Osteoblast (primary cell): ENCODE results near the gene PKHD1. TPM values are rescaled to one million over a fixed set of nuclear protein-coding genes. Genes with fewer than 3 reads are reported as not detected.

ENCODE experiments used
- DNase-seq: peaks from one replicate; pipeline ENCODE4 v3.0.0; 2011; ENCODE audit warnings: low spot score, mixed read lengths; ENCODE audit not compliant: insufficient read length; ENCODE audit errors: missing footprints
- H2AFZ ChIP-seq: 2 replicates; pipeline ENCODE4 v1.6.0; 2011; ENCODE audit warnings: mild to moderate bottlenecking, low read length
- H3K27ac ChIP-seq: 2 replicates; pipeline ENCODE4 v1.5.1; 2011; ENCODE audit warnings: mild to moderate bottlenecking, low read depth, low read length, moderate library complexity
- H3K27me3 ChIP-seq: 2 replicates; pipeline ENCODE4 v1.6.0; 2012; ENCODE audit warnings: mild to moderate bottlenecking, control low read depth, inconsistent platforms, low read length, moderate library complexity; ENCODE audit not compliant: insufficient read depth
- H3K36me3 ChIP-seq: 2 replicates; pipeline ENCODE4 v1.5.1; 2011; ENCODE audit warnings: mild to moderate bottlenecking, low read length, control low read depth, moderate library complexity; ENCODE audit not compliant: insufficient read depth
- H3K4me1 ChIP-seq: 2 replicates; pipeline ENCODE4 v1.5.1; 2011; ENCODE audit warnings: mild to moderate bottlenecking, low read length, control low read depth, moderate library complexity; ENCODE audit not compliant: insufficient read depth
- H3K4me2 ChIP-seq: 2 replicates; pipeline ENCODE4 v1.6.0; 2011; ENCODE audit warnings: mild to moderate bottlenecking, low read length; ENCODE audit not compliant: insufficient read depth
- H3K4me3 ChIP-seq: fragments of 200-600 bp; sonication (generic); 3 replicates; pipeline ENCODE4 v1.5.1; 2012; ENCODE audit warnings: mild to moderate bottlenecking, low read length, inconsistent platforms; ENCODE audit not compliant: insufficient read depth
- H3K79me2 ChIP-seq: 2 replicates; pipeline ENCODE4 v1.6.0; 2012; ENCODE audit warnings: mild to moderate bottlenecking, low read length, control low read depth, inconsistent platforms; ENCODE audit not compliant: insufficient read depth
- H3K9me3 ChIP-seq: 2 replicates; pipeline ENCODE4 v1.5.1; 2011; ENCODE audit warnings: low read depth, low read length, control low read depth
- H4K20me1 ChIP-seq: 2 replicates; pipeline ENCODE4 v1.6.0; 2012; ENCODE audit warnings: mild to moderate bottlenecking, low read length, control low read depth; ENCODE audit not compliant: insufficient read depth
- total RNA-seq: library from RNA; depleted of rRNA; stranded (reverse); fragments of >200 nt; gene quantifications from 2 replicates; pipeline ENCODE4 v1.2.3, GENCODE V29; 2012
- TF ChIP-seq, protein P1 (sequence below): IDR thresholded peaks from 2 replicates; pipeline ENCODE4 v1.5.1; 2011; ENCODE audit warnings: mild to moderate bottlenecking, low read depth, low read length, moderate library complexity; ENCODE audit errors: extremely low read depth

PKHD1 gene
- total RNA-seq, 1 donor = not detected

DNA sequence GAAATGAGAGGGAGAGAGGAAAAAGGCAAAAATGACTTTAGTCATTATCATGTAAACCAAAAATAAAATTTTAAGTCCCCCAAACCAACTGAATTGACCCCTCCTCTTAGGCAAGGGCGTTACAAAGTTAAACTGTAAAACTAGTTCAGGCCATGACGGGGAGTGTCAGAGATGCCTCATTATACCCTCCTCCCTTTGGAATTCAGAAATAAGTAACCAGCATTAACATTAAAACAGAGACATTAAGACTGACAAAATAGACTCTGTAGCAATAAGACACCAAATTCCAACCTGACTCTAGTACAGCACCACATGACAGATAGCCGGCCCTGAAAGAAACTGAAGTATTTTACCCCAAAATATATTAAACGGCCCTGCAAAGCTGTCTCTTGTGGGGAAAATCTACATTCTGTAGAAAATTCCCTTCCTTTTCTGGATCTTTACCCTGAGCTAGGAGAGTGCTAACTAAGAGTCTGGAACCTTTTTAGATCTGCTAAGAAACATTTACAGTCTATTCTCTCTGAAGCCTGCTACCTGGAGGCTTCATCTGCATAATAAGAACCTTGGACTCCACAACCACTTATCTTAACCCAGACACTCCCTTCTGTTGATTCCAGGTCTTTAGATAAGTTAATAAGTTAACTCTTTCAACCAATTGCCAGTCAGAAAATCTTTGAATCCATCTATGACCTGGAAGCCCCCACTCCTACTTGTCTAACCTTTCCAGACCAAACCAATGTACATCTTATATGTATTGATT is 150.7 kb downstream of the PKHD1 start:
- Histone ChIP-seq H3K4me2 (no peak overlapping the region), H3K27me3 (no peaks in the 10 kb centered on the region), H3K9me3 (no peaks in the 10 kb centered on the region), H3K79me2 (no peaks in the 10 kb centered on the region), H3K4me3 (no peak overlapping the region), H3K27ac (no peak overlapping the region), H2AFZ (no peak overlapping the region), H3K36me3 (no peaks in the 10 kb centered on the region), H3K4me1 (no peaks in the 10 kb centered on the region), H4K20me1 (no peaks in the 10 kb centered on the region)
- DNase-seq = no peak
- TF ChIP-seq, protein P1, sequence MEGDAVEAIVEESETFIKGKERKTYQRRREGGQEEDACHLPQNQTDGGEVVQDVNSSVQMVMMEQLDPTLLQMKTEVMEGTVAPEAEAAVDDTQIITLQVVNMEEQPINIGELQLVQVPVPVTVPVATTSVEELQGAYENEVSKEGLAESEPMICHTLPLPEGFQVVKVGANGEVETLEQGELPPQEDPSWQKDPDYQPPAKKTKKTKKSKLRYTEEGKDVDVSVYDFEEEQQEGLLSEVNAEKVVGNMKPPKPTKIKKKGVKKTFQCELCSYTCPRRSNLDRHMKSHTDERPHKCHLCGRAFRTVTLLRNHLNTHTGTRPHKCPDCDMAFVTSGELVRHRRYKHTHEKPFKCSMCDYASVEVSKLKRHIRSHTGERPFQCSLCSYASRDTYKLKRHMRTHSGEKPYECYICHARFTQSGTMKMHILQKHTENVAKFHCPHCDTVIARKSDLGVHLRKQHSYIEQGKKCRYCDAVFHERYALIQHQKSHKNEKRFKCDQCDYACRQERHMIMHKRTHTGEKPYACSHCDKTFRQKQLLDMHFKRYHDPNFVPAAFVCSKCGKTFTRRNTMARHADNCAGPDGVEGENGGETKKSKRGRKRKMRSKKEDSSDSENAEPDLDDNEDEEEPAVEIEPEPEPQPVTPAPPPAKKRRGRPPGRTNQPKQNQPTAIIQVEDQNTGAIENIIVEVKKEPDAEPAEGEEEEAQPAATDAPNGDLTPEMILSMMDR = no peak

DNA sequence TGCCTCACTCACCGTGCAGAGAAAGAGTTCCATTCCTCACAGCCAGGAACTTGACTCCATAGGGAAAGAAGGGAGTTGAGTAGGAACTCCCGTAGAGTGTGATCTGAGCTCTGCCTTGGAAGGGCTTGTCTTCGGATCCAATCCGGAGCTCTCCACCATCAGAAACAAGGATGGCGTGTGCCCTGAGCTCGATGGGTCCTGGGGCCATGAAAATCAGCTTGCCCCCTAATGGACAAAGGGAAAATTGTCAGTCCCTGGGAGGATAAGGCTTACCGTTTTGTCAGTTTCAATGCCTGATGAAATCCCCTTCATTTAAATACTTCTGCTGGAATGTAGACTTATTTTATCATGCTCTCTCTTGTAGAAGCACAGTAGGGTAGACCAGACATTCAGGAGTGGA is 153.3 kb downstream of the PKHD1 start:
- no peaks in the 10 kb centered on the region for H4K20me1 ChIP-seq
- no peak overlapping the region for H3K4me3 ChIP-seq
- TF ChIP-seq, protein P1 = no peak
- no peak overlapping the region for H3K27ac ChIP-seq
- H3K4me2 ChIP-seq = no peak overlapping the region
- H3K79me2 ChIP-seq = no peaks in the 10 kb centered on the region
- DNase-seq = no peak
- H3K27me3 ChIP-seq = no peaks in the 10 kb centered on the region
- no peaks in the 10 kb centered on the region for H3K36me3 ChIP-seq
- no peak overlapping the region for H2AFZ ChIP-seq
- H3K9me3 ChIP-seq = no peaks in the 10 kb centered on the region
- H3K4me1 ChIP-seq = no peaks in the 10 kb centered on the region

DNA sequence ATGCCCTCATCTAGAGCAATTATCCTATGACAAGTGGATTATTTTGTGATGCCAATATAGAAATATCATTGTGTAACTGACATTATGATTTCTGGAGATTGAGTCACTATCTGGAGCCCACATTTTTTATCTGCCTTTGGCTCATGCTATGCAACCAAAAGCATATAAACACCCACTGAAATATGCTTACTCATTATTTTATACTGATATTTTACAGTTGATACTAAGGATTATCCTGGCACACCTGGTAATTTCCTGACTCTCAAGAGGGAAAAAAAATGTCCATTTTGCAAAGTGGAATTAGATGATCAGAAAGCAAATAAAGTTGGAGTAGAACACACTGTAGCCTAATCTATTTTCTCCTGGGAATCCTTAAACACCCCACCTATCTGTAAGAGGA is 154.5 kb downstream of the PKHD1 start:
- Histone ChIP-seq H3K4me2 (no peak overlapping the region), H4K20me1 (no peaks in the 10 kb centered on the region), H3K27ac (no peak overlapping the region), H3K4me3 (no peak overlapping the region), H3K36me3 (no peaks in the 10 kb centered on the region), H3K79me2 (no peaks in the 10 kb centered on the region), H2AFZ (no peak overlapping the region), H3K9me3 (no peaks in the 10 kb centered on the region), H3K4me1 (no peaks in the 10 kb centered on the region), H3K27me3 (no peaks in the 10 kb centered on the region)
- TF ChIP-seq, protein P1 = no peak
- DNase-seq = no peak

DNA sequence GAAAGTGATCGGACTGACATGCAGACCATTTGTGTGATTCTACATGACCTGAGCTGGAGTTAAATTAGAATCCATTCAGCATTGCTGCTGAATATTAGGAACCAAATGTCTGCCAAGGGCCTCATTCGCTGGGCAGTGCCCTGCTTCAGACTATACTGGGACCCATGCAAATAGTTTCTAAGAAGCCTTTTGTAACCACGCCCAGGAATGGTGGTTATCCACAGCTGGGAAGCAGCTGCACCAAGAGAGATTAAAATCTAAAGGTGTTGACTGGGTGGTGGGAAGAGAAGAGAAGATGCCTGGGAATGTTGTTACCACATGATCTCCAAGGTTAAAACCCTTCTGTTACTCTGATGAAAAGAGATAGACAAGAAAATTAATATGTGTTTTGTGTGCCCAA is 156.8 kb downstream of the PKHD1 start:
- Histone ChIP-seq H4K20me1 (no peaks in the 10 kb centered on the region), H2AFZ (no peak overlapping the region), H3K79me2 (no peaks in the 10 kb centered on the region), H3K4me3 (no peak overlapping the region), H3K4me2 (no peak overlapping the region), H3K27me3 (no peaks in the 10 kb centered on the region), H3K9me3 (no peaks in the 10 kb centered on the region), H3K27ac (no peak overlapping the region), H3K36me3 (no peaks in the 10 kb centered on the region), H3K4me1 (no peaks in the 10 kb centered on the region)
- no peak for DNase-seq
- TF ChIP-seq, protein P1 = no peak
